ENCODE measurements around the gene ERC2. TPM values are rescaled to one million over a fixed set of nuclear protein-coding genes. Genes with fewer than 3 reads are reported as not detected.

ERC2 gene
- total RNA-seq, 1 donor from 2014 or later, result 48.3 TPM

DNA sequence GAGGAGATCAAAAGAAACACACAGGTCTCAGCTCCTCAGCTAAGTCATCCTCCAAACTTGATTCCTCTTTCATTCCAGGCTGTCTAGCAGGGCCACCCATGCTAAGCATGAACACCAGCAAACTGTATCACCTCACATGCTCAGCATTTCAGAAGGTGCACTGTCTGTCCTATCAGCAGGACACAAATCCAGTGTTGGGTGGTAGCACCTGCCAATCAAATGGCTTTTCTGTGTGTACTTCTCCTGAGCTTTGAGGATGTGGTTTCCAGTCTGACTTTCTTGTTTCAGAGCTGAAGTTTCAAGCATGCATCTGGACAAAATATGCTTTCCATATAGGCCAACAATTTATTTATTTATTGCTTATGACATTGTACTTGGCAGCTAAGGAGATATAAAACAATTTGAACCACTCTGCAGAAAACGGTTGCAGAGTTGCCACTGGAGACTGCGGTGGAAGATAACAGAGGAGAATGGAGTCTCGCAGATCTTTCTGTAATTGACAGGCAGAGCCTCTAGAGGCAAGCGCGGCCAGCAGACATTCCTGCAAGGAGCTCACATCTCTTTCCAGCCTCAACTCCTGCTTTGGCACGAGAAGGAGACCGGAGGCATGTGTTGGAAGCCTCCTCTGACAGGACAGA is 814.0 kb downstream of the ERC2 start:
- Mint-ChIP-seq H3K27me3 (ENCODE audit: unreplicated experiment) (no peaks in the 10 kb centered on the region), H3K9me3 (ENCODE audit: unreplicated experiment) (no peaks in the 10 kb centered on the region), H3K4me3 (ENCODE audit: unreplicated experiment) (no peak overlapping the region), H3K4me1 (ENCODE audit: low read depth, unreplicated experiment) (no peaks in the 10 kb centered on the region), H3K36me3 (ENCODE audit: unreplicated experiment) (no peaks in the 10 kb centered on the region), H3K27ac (ENCODE audit: unreplicated experiment) (no peak overlapping the region)
- DNase-seq, result no peak
- TF ChIP-seq, protein P1, sequence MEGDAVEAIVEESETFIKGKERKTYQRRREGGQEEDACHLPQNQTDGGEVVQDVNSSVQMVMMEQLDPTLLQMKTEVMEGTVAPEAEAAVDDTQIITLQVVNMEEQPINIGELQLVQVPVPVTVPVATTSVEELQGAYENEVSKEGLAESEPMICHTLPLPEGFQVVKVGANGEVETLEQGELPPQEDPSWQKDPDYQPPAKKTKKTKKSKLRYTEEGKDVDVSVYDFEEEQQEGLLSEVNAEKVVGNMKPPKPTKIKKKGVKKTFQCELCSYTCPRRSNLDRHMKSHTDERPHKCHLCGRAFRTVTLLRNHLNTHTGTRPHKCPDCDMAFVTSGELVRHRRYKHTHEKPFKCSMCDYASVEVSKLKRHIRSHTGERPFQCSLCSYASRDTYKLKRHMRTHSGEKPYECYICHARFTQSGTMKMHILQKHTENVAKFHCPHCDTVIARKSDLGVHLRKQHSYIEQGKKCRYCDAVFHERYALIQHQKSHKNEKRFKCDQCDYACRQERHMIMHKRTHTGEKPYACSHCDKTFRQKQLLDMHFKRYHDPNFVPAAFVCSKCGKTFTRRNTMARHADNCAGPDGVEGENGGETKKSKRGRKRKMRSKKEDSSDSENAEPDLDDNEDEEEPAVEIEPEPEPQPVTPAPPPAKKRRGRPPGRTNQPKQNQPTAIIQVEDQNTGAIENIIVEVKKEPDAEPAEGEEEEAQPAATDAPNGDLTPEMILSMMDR (IDR thresholded peaks at IDR 0.05; ENCODE audit: partially characterized antibody, unreplicated experiment), result no peak

DNA sequence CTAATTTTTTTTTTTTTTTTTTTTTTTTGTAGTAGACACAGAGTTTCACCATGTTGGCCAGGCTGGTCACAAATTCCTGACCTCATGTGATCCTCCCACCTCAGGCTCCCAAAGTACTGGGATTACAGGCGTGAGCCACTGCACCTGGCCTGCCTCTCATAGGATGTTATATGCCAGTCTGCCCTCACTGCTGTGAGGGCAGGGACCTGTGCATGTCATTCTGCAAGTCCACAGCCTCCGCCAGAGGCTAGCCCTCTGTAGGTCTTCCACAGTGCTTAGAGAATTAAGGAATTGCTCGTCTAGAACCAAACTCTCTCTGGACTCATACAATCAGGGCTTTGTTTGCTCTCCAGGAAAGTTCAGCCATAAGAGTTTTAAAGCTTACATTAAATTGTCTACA is 817.3 kb downstream of the ERC2 start:
- no peaks in the 10 kb centered on the region for H3K36me3 Mint-ChIP-seq (ENCODE audit: unreplicated experiment)
- H3K4me3 Mint-ChIP-seq (ENCODE audit: unreplicated experiment), result no peak overlapping the region
- H3K27ac Mint-ChIP-seq (ENCODE audit: unreplicated experiment), result no peak overlapping the region
- no peaks in the 10 kb centered on the region for H3K9me3 Mint-ChIP-seq (ENCODE audit: unreplicated experiment)
- H3K27me3 Mint-ChIP-seq (ENCODE audit: unreplicated experiment), result no peaks in the 10 kb centered on the region
- TF ChIP-seq, protein P1 (IDR thresholded peaks at IDR 0.05; ENCODE audit: partially characterized antibody, unreplicated experiment), result no peak
- H3K4me1 Mint-ChIP-seq (ENCODE audit: low read depth, unreplicated experiment), result no peaks in the 10 kb centered on the region
- no peak for DNase-seq

- H3K9me3 Mint-ChIP-seq (ENCODE audit: unreplicated experiment), result no peaks in the 10 kb centered on the region
- H3K36me3 Mint-ChIP-seq (ENCODE audit: unreplicated experiment), result no peaks in the 10 kb centered on the region
- H3K4me3 Mint-ChIP-seq (ENCODE audit: unreplicated experiment), result no peak overlapping the region
- DNase-seq, result no peak
- no peak overlapping the region for H3K27ac Mint-ChIP-seq (ENCODE audit: unreplicated experiment)
- H3K4me1 Mint-ChIP-seq (ENCODE audit: low read depth, unreplicated experiment), result no peaks in the 10 kb centered on the region
- H3K27me3 Mint-ChIP-seq (ENCODE audit: unreplicated experiment), result no peaks in the 10 kb centered on the region
- TF ChIP-seq, protein P1 (IDR thresholded peaks at IDR 0.05; ENCODE audit: partially characterized antibody, unreplicated experiment), result no peak
Measured at GRCh38 chr3:55650011-55650410, 818.3 kb downstream of the ERC2 start.

DNA sequence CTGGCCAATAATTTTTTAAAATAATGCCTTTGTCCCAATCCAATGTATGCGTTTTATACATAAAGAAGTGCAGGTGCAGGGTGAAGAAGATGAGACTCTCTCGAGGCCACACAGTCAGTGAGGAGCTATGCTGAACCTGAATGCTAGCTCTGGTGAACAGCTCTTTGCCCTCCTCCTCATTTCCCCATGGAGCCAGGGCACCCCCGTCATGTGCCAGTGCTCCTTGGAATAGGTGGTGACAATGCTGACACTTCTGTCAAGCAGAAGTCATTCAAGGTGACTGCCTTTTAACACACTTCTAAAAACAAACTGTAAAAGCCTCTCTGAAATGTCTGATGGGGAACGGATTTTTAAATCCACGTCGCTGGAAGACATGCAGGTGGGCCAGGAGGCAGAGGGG is 818.7 kb downstream of the ERC2 start:
- no peak for DNase-seq
- no peaks in the 10 kb centered on the region for H3K4me1 Mint-ChIP-seq (ENCODE audit: low read depth, unreplicated experiment)
- H3K4me3 Mint-ChIP-seq (ENCODE audit: unreplicated experiment), result no peak overlapping the region

More for the DNA sequence above, 818.7 kb downstream of the ERC2 start:
- Mint-ChIP-seq H3K27ac (ENCODE audit: unreplicated experiment) (no peak overlapping the region), H3K9me3 (ENCODE audit: unreplicated experiment) (no peaks in the 10 kb centered on the region), H3K27me3 (ENCODE audit: unreplicated experiment) (no peaks in the 10 kb centered on the region), H3K36me3 (ENCODE audit: unreplicated experiment) (no peaks in the 10 kb centered on the region)
- TF ChIP-seq, protein P1 (IDR thresholded peaks at IDR 0.05; ENCODE audit: partially characterized antibody, unreplicated experiment), result no peak
